Liver (tissue), 9 donors: ENCODE measurements around the gene TFF2. TPM values are rescaled to one million over a fixed set of nuclear protein-coding genes. Genes with fewer than 3 reads are reported as not detected.

Experiments
- DNase-seq: peaks from one replicate; pipeline ENCODE4 v3.0.0-alpha.2; 2017; ENCODE audit warnings: low spot score
- H3K27ac ChIP-seq, 2 donors: one replicate each; pipeline ENCODE4 v1.7.0; 2013; ENCODE audit warnings: inconsistent platforms in 2 of 2, low read length in 2 of 2, control low read depth in 1 of 2, low read depth in 1 of 2, mild to moderate bottlenecking in 1 of 2
- H3K27me3 ChIP-seq, 4 donors: one replicate each; pipeline versions ENCODE4 v1.6.1 to v1.7.0; 2013; ENCODE audit warnings: low read length in 3 of 4, inconsistent platforms in 1 of 4, mild to moderate bottlenecking in 1 of 4, moderate library complexity in 1 of 4; ENCODE audit not compliant: control insufficient read depth in 4 of 4, insufficient read depth in 4 of 4
- H3K36me3 ChIP-seq, 4 donors: one replicate each; pipeline versions ENCODE4 v1.6.1 to v1.7.0; 2013; ENCODE audit warnings: low read length in 3 of 4, mild to moderate bottlenecking in 3 of 4, low read depth in 1 of 4, moderate library complexity in 1 of 4; ENCODE audit not compliant: control insufficient read depth in 4 of 4, insufficient read depth in 3 of 4
- H3K4me1 ChIP-seq, 4 donors: one replicate each; pipeline versions ENCODE4 v1.6.1 to v1.7.0; 2013; ENCODE audit warnings: low read length in 3 of 4, mild to moderate bottlenecking in 3 of 4, moderate library complexity in 1 of 4; ENCODE audit not compliant: control insufficient read depth in 4 of 4, insufficient read depth in 4 of 4
- H3K4me3 ChIP-seq, 3 donors: one replicate each; pipeline versions ENCODE4 v1.6.1 to v1.7.0; 2013; ENCODE audit warnings: low read length in 3 of 3, control low read depth in 1 of 3, low read depth in 1 of 3, mild to moderate bottlenecking in 1 of 3
- H3K9ac ChIP-seq, 2 donors: one replicate each; pipeline ENCODE4 v1.7.0; 2013; ENCODE audit warnings: low read length in 2 of 2, mild to moderate bottlenecking in 2 of 2, moderate library complexity in 2 of 2, control low read depth in 1 of 2, low read depth in 1 of 2
- H3K9me3 ChIP-seq, 4 donors: one replicate each; pipeline versions ENCODE4 v1.6.1 to v1.7.0; 2013; ENCODE audit warnings: low read length in 3 of 4; ENCODE audit not compliant: control insufficient read depth in 4 of 4
- ATF3 ChIP-seq: IDR thresholded peaks from 2 replicates; pipeline ENCODE4 v1.6.1; 2016; ENCODE audit warnings: antibody characterized with exemption
- CTCF ChIP-seq: fragments of 150-350 bp; IDR thresholded peaks from 2 replicates; pipeline ENCODE4 v1.5.1; 2017; ENCODE audit warnings: improper control_type of control experiment, low read depth, low read length; ENCODE audit not compliant: missing input control
- EGR1 ChIP-seq, 2 donors: IDR thresholded peaks; 2 replicates each; pipeline ENCODE4 v1.6.1; 2016 to 2018; ENCODE audit warnings: antibody characterized with exemption in 2 of 2, low read depth in 2 of 2
- FOXA1 ChIP-seq: IDR thresholded peaks from 2 replicates; pipeline ENCODE4 v1.6.1; 2016; ENCODE audit warnings: antibody characterized with exemption
- FOXA2 ChIP-seq: IDR thresholded peaks from 2 replicates; pipeline ENCODE4 v1.6.1; 2016; ENCODE audit warnings: antibody characterized with exemption
- GABPA ChIP-seq, 2 donors: IDR thresholded peaks in 1 of 2; conservative IDR thresholded peaks in 1 of 2; 2 replicates each; pipeline ENCODE4 v1.6.1; 2016; ENCODE audit warnings: antibody characterized with exemption in 2 of 2, mild to moderate bottlenecking in 1 of 2, moderate library complexity in 1 of 2
- HNF4A ChIP-seq, 2 donors: conservative IDR thresholded peaks; 2 replicates each; pipeline ENCODE4 v1.6.1; 2016; ENCODE audit warnings: antibody characterized with exemption in 2 of 2, mild to moderate bottlenecking in 2 of 2
- JUND ChIP-seq, 2 donors: IDR thresholded peaks; 2 replicates each; pipeline ENCODE4 v1.6.1; 2016; ENCODE audit warnings: antibody characterized with exemption in 2 of 2
- MAX ChIP-seq: IDR thresholded peaks from 2 replicates; pipeline ENCODE4 v1.6.1; 2016; ENCODE audit warnings: antibody characterized with exemption
- NR2F2 ChIP-seq: IDR thresholded peaks from 2 replicates; pipeline ENCODE4 v1.6.1; 2016; ENCODE audit warnings: antibody characterized with exemption
- REST ChIP-seq: IDR thresholded peaks from 2 replicates; pipeline ENCODE4 v1.6.1; 2016; ENCODE audit warnings: antibody characterized with exemption, mild to moderate bottlenecking
- RXRA ChIP-seq, 2 donors: IDR thresholded peaks; 2 replicates each; pipeline ENCODE4 v1.6.1; 2017 to 2018; ENCODE audit warnings: antibody characterized with exemption in 2 of 2, mild to moderate bottlenecking in 1 of 2
- SP1 ChIP-seq: IDR thresholded peaks from 2 replicates; pipeline ENCODE4 v1.6.1; 2018; ENCODE audit warnings: antibody characterized with exemption, mild to moderate bottlenecking
- TAF1 ChIP-seq: conservative IDR thresholded peaks from 2 replicates; pipeline ENCODE4 v1.6.1; 2016; ENCODE audit warnings: antibody characterized with exemption, mild to moderate bottlenecking
- YY1 ChIP-seq: IDR thresholded peaks from 2 replicates; pipeline ENCODE4 v1.6.1; 2016; ENCODE audit warnings: antibody characterized with exemption, mild to moderate bottlenecking
- ZBTB33 ChIP-seq: IDR thresholded peaks from 2 replicates; pipeline ENCODE4 v1.6.1; 2016; ENCODE audit warnings: antibody characterized with exemption
- WGBS: extraction: QIAGEN DNeasy Blood & Tissue Kit; methylation state at CpG from one replicate; pipeline ENCODE4 v1.1.7; 2013; 5-methylcytosine and 5-hydroxymethylcytosine counted together
- polyA plus RNA-seq, 2 donors: library from polyadenylated mRNA; stranded (reverse) in 1 of 2; unstranded in 1 of 2; fragments of 200-250 nt in 1 of 2; fragments of >200 nt in 1 of 2; fragmentation: Nextera tagmentation in 1 of 2; extraction: Ambion mirVana in 1 of 2; gene quantifications; one replicate each; pipeline versions ENCODE4 v1.2.1 to v1.2.3, GENCODE V29; 2013 to 2015
- total RNA-seq, 2 donors: library from RNA; depleted of rRNA; stranded (reverse); fragments of >200 nt; gene quantifications; one replicate each; pipeline ENCODE4 v1.2.3, GENCODE V29; 2014
- donor health status: healthy.
- donor health status: healthy.
- donor health status: healthy.
- donor health status: healthy.
- donor health status: healthy.

TFF2 gene
- total and polyA plus RNA-seq, 4 donors: 1.0 TPM; not detected in 3

GRCh38 chr21:42330380-42331371, 20.1 kb downstream of the TFF2 start:
- Histone ChIP-seq H3K4me3 (no peak overlapping the region), H3K9me3 (no peaks in the 10 kb centered on the region), H3K27ac (no peak overlapping the region), H3K9ac (no peak overlapping the region), H3K4me1 (no peaks in the 10 kb centered on the region), H3K27me3 (no peaks in the 10 kb centered on the region), H3K36me3 (no peaks in the 10 kb centered on the region)
- no peak for DNase-seq
- TF ChIP-seq GABPA (IDR thresholded peaks at IDR 0.05 in 1 of 2, conservative IDR thresholded peaks at IDR 0.05 in 1 of 2) (no peak), EGR1 (IDR thresholded peaks at IDR 0.05; ENCODE audit: low read depth in 2 of 2) (no peak), SP1 (no peak), CTCF (no peak)
- WGBS: 70% methylated on average over 4 of the region's 4 CpGs

GRCh38 chr21:42324896-42325295, 25.9 kb downstream of the TFF2 start:
- Histone ChIP-seq H3K4me3 (no peak overlapping the region), H3K36me3 (no peaks in the 10 kb centered on the region), H3K9ac (no peak overlapping the region), H3K27me3 (no peaks in the 10 kb centered on the region), H3K4me1 (no peaks in the 10 kb centered on the region), H3K9me3 (no peaks in the 10 kb centered on the region), H3K27ac (no peak overlapping the region)
- WGBS: 78% methylated on average over 6 of the region's 6 CpGs
- no peak for DNase-seq
- TF ChIP-seq ZBTB33 (no peak), JUND (IDR thresholded peaks at IDR 0.05) (no peak), FOXA2 (no peak)

GRCh38 chr21:42321845-42322244, 28.9 kb downstream of the TFF2 start:
- H3K36me3 ChIP-seq: no peaks in the 10 kb centered on the region
- H3K27me3 ChIP-seq: no peaks in the 10 kb centered on the region
- H3K27ac ChIP-seq: no peak overlapping the region
- WGBS: 87% methylated on average over 4 of the region's 4 CpGs
- H3K9me3 ChIP-seq: no peaks in the 10 kb centered on the region
- H3K4me3 ChIP-seq: no peak overlapping the region
- no peak overlapping the region for H3K9ac ChIP-seq
- no peaks in the 10 kb centered on the region for H3K4me1 ChIP-seq
- DNase-seq: no peak
- no peak for TF ChIP-seq TAF1
- no peak for TF ChIP-seq FOXA1
- TF ChIP-seq REST: no peak
- no peak for TF ChIP-seq MAX
- no peak for TF ChIP-seq FOXA2
- TF ChIP-seq EGR1 (IDR thresholded peaks at IDR 0.05; ENCODE audit: low read depth in 2 of 2): no peak
- TF ChIP-seq HNF4A (conservative IDR thresholded peaks at IDR 0.05): no peak
- TF ChIP-seq YY1: no peak
- no peak for TF ChIP-seq NR2F2
- TF ChIP-seq RXRA (IDR thresholded peaks at IDR 0.05): no peak
- no peak for TF ChIP-seq GABPA (IDR thresholded peaks at IDR 0.05 in 1 of 2, conservative IDR thresholded peaks at IDR 0.05 in 1 of 2)
- no peak for TF ChIP-seq SP1
- no peak for TF ChIP-seq ZBTB33
- no peak for TF ChIP-seq ATF3
- no peak for TF ChIP-seq JUND (IDR thresholded peaks at IDR 0.05)
